GM12801 (cell line): ENCODE data around the gene LILRB1.

Experiments
- CTCF ChIP-seq: IDR thresholded peaks from one replicate; pipeline ENCODE4 v1.5.1; 2011; ENCODE audit warnings: control low read depth; ENCODE audit not compliant: insufficient read length; ENCODE audit errors: extremely low read depth

The LILRB1 gene

DNA sequence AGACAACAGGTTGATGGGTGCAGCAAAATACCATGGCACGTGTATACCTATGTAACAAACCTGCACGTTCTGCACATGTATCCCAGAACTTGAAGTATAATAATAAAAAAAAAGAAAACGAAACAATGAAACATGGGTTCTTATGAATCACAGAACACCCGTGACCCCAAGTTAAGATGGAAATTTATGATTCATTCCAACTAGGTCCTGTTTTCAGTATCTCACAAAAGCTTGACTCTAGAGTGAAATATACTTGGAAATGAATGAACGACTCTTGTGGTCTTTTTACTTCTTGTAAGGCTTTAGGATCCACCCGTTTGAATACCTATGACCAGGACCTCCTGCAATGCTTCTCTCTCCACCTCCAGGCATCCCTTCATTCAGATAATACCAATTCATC lies 29.0 kb downstream of the LILRB1 start:
- TF ChIP-seq CTCF: no peak

- TF ChIP-seq CTCF: no peak
These were observed 30.0 kb downstream of the LILRB1 start for GRCh38 chr19:54660306-54660705.

DNA sequence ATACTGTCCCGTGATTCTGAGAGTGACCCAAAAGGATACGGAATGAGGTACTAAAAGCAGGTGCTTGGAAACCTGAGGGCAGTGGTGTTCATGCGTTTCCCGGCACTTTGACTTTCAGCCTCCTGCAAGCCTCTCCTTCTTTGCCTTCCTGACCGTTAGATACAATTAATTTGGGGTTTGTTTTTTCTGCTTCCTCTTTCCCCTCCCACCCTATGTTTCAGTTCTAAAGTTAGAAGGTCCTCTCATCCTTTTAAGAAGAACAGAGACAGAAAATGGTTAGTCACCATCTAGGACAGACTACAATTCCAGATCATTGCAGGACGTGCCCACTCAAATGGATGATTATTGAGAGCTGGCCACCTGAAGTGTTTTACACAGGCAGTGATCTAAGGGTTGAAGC lies 30.7 kb downstream of the LILRB1 start:
- TF ChIP-seq CTCF: no peak

DNA sequence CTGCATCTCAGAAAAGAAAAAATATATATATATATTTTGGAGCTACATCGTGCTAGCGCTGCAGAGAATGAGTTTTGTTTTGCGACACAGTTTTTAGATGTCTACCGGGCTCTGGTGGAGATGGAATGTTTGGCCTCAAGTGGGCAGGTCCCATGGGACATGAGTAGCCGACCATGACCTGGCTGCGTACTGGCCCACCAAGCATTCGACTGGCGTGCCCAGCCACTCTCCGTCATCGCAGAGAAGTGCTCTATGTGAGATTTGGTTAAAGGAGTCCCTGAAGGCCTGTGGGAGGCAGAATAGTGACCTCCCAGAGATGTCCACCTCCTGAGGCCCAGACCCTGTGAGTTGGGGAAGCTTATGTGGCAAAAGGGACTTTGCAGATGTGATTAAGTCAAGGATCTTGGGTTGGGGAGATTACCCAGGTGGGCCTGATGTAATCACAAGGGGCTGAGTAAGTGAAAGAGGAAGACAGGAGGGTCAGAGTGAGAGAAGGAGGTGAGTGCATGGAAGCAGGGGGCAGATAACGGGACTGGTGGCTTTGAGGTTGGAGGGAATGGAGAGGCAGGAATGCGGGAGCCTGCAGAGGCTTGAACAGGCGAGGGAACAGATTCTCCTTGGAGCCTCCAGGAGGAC lies 31.7 kb downstream of the LILRB1 start:
- no peak for TF ChIP-seq CTCF

DNA sequence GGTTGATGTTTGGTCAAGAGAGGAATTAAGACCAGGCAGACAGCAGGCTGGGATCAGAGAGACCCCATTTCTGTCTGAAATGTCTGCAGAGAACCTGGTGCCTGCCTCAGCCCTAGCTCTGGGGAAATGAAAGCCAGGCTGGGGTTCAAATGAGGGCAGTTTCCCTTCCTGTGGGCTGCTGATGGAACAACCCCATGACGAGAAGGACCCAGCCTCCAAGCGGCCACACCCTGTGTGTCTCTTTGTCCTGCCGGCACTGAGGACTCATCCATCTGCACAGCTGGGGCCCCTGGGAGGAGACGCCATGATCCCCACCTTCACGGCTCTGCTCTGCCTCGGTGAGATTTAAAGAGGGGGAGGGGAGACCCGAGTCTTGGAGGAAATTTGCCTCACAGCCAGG lies 32.4 kb downstream of the LILRB1 start, which contains the start of gene LILRB4:
LILRB4 (plus strand) TSS at position 256 of the 400 bp plus-strand sequence; CDS start at position 305, 49 bp downstream.
- TF ChIP-seq CTCF: no peak

DNA sequence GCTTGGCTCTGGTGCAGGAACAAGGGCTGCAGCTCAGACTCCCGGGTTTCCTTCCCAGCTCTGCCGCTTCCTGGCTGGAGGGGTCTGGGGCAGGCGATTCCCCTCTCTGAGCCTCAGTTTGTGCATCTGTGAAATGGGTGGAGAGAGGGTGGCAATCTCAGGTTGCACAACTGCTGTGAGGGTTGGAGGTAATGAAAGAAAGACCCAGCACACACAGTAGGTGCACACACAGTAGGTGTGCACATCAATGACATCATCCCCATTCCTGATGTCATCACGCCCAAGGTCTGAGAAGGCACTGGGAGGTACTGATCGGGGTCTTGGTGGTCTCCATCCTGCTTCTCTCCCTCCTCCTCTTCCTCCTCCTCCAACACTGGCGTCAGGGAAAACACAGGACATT lies 35.2 kb downstream of the LILRB1 start:
- TF ChIP-seq CTCF: no peak

- TF ChIP-seq CTCF: no peak
These were observed 36.9 kb downstream of the LILRB1 start for GRCh38 chr19:54667217-54667616.
